Measurements from ENCODE around the gene TMEM183A. TPM values are rescaled to one million over a fixed set of nuclear protein-coding genes. Genes with fewer than 3 reads are reported as not detected.
"Not testable (repeated sequence)": the region's sequence is repeated elsewhere in the genome, so short reads cannot be mapped to it uniquely, and the experiment has no call there.

Gene TMEM183A
- total and polyA plus RNA-seq, 7 donors: 17.1 to 33.9 (median 20.9) TPM

- H3K4me1 ChIP-seq: no peaks in the 10 kb centered on the region
- H3K36me3 ChIP-seq (ENCODE audit: insufficient read depth in 1 of 2, low read depth in 1 of 2): no peaks in the 10 kb centered on the region
- H3K4me3 ChIP-seq: no peak overlapping the region
- no peak for ATAC-seq
- no peak overlapping the region for H3K27ac ChIP-seq
- no peaks in the 10 kb centered on the region for H3K27me3 ChIP-seq (ENCODE audit: insufficient read depth in 3 of 3, low read length in 2 of 3)
- no peak for DNase-seq
- intact Hi-C loops (cut with DNase I): no loop called here
- H3K9me3 ChIP-seq: no peaks in the 10 kb centered on the region
- WGBS, 3 donors: 50 to 79% (median 57%) methylated on average over 3 of the region's 3 CpGs
- TF ChIP-seq CTCF (IDR thresholded peaks at IDR 0.05): no peak
Observed at GRCh38 chr1:202982715-202983430, 24.3 kb upstream of the TMEM183A start.

GRCh38 chr1:202986120-202986519 is 21.1 kb upstream of the TMEM183A start:
- not testable (repeated sequence) for H3K27me3 ChIP-seq (ENCODE audit: insufficient read depth in 3 of 3, low read length in 2 of 3)

GRCh38 chr1:202987255-202987654 is 19.9 kb upstream of the TMEM183A start:
- no peak overlapping the region for H3K4me3 ChIP-seq
- H3K27ac ChIP-seq: no peak overlapping the region
- H3K27me3 ChIP-seq (ENCODE audit: insufficient read depth in 3 of 3, low read length in 2 of 3): no peaks in the 10 kb centered on the region
- no peak for TF ChIP-seq CTCF (IDR thresholded peaks at IDR 0.05)
- no peak for ATAC-seq
- WGBS, 3 donors: 67 to 74% (median 67%) methylated on average over 7 of the region's 7 CpGs
- intact Hi-C loops (cut with DNase I): no loop called here
- H3K4me1 ChIP-seq: no peaks in the 10 kb centered on the region
- H3K36me3 ChIP-seq (ENCODE audit: insufficient read depth in 1 of 2, low read depth in 1 of 2): no peaks in the 10 kb centered on the region
- no peak for DNase-seq
- no peaks in the 10 kb centered on the region for H3K9me3 ChIP-seq

More at GRCh38 chr1:202986120-202986519, 21.1 kb upstream of the TMEM183A start:
- H3K4me1 ChIP-seq; intact Hi-C loops (cut with DNase I); H3K9me3 ChIP-seq; DNase-seq; ATAC-seq; H3K36me3 ChIP-seq (ENCODE audit: insufficient read depth in 1 of 2, low read depth in 1 of 2); H3K27ac ChIP-seq; H3K4me3 ChIP-seq: not testable (repeated sequence)
- WGBS, 3 donors: 71 to 86% (median 71%) methylated on average over 9 of the region's 9 CpGs

GRCh38 chr1:202987922-202988583 is 19.1 kb upstream of the TMEM183A start:
- H3K27me3 ChIP-seq (ENCODE audit: insufficient read depth in 3 of 3, low read length in 2 of 3): no peaks in the 10 kb centered on the region
- intact Hi-C loops (cut with DNase I): no loop called here
- ATAC-seq: no peak

More at GRCh38 chr1:202987922-202988583, 19.1 kb upstream of the TMEM183A start:
- H3K27ac ChIP-seq: no peak overlapping the region
- H3K4me3 ChIP-seq: no peak overlapping the region
- no peak for TF ChIP-seq CTCF (IDR thresholded peaks at IDR 0.05)
- H3K4me1 ChIP-seq: no peaks in the 10 kb centered on the region
- no peak for DNase-seq
- H3K9me3 ChIP-seq: no peaks in the 10 kb centered on the region
- 71 to 77% (median 74%) methylated on average over 5 of the region's 5 CpGs for WGBS, 3 donors
- no peaks in the 10 kb centered on the region for H3K36me3 ChIP-seq (ENCODE audit: insufficient read depth in 1 of 2, low read depth in 1 of 2)

Data from psoas muscle (tissue), 8 donors.